PC-3 (cell line): Measurements from ENCODE around the gene GSTO1. TPM values are rescaled to one million over a fixed set of nuclear protein-coding genes. Genes with fewer than 3 reads are reported as not detected.

Source experiments
- ATAC-seq: fragments of 200-7000 bp; cut with Tn5 transposase; 2 replicates; pipeline ENCODE4 v1.9.1; 2020; ENCODE audit warnings: mild to moderate bottlenecking, moderate library complexity
- BruUV-seq: library from RNA; stranded (reverse); fragments of 400-500 nt; replicated peaks from 2 replicates; lab custom pipeline; 2021; lab: Mats Ljungman, UMichigan
- CTCF ChIA-PET: fragments of 300-600 bp; sonication (Branson Sonifier 250); formaldehyde crosslinking; loops from one replicate; lab custom pipeline; 2022; ENCODE audit warnings: antibody characterized with exemption; lab: Charles Lee
- POLR2A ChIA-PET: fragments of 300-600 bp; sonication (Branson Sonifier 250); formaldehyde crosslinking; loops from one replicate; lab custom pipeline; 2022; ENCODE audit warnings: antibody characterized with exemption; ENCODE audit not compliant: unreplicated experiment; lab: Charles Lee
- DNase-seq: peaks from one replicate; pipeline ENCODE4 v3.0.0-alpha.2; 2015
- H2AFZ ChIP-seq: fragments of 300-600 bp; sonication (generic); 2 replicates; pipeline ENCODE4 v1.6.0; 2016; ENCODE audit warnings: antibody characterized with exemption, low read length
- H3F3A ChIP-seq: fragments of 300-600 bp; sonication (generic); one replicate; pipeline ENCODE4 v1.6.0; 2017; ENCODE audit warnings: antibody characterized with exemption, low read length, control low read depth, mild to moderate bottlenecking; ENCODE audit not compliant: unreplicated experiment
- H3K27ac ChIP-seq: fragments of 300-600 bp; sonication (generic); 2 replicates; pipeline ENCODE4 v1.5.1; 2016; ENCODE audit warnings: mild to moderate bottlenecking, low read length
- H3K27me3 ChIP-seq: fragments of 300-600 bp; sonication (generic); 2 replicates; pipeline ENCODE4 v1.6.1; 2016; ENCODE audit warnings: low read length, mixed read lengths
- H3K36me3 ChIP-seq: fragments of 300-600 bp; sonication (generic); 2 replicates; pipeline ENCODE4 v1.6.1; 2016; ENCODE audit warnings: low read depth, mixed run types, low read length, mixed read lengths
- H3K4me1 ChIP-seq: fragments of 300-600 bp; sonication (generic); 2 replicates; pipeline ENCODE4 v1.5.1; 2016; ENCODE audit warnings: low read length; ENCODE audit not compliant: insufficient read depth
- H3K4me2 ChIP-seq: fragments of 300-600 bp; sonication (generic); 2 replicates; pipeline ENCODE4 v1.6.0; 2016; ENCODE audit warnings: low read length
- H3K4me3 ChIP-seq: fragments of 300-600 bp; sonication (generic); 2 replicates; pipeline ENCODE4 v1.5.1; 2016; ENCODE audit warnings: mild to moderate bottlenecking, low read length, mixed read lengths
- H3K79me2 ChIP-seq: fragments of 300-600 bp; sonication (generic); 2 replicates; pipeline ENCODE4 v1.6.1; 2017; ENCODE audit warnings: low read length, mixed read lengths
- H3K9ac ChIP-seq: fragments of 300-600 bp; sonication (generic); 2 replicates; pipeline ENCODE4 v1.6.0; 2016; ENCODE audit warnings: mild to moderate bottlenecking, low read length
- H3K9me2 ChIP-seq: fragments of 300-600 bp; sonication (generic); replicated peaks from 2 replicates; pipeline ENCODE4 v1.6.1; 2016; ENCODE audit warnings: mixed run types, low read length, mixed read lengths
- H3K9me3 ChIP-seq: fragments of 300-600 bp; sonication (generic); 2 replicates; pipeline ENCODE4 v1.6.1; 2016; ENCODE audit warnings: low read length, mixed read lengths
- H4K20me1 ChIP-seq: fragments of 300-600 bp; sonication (generic); 2 replicates; pipeline ENCODE4 v1.6.1; 2016; ENCODE audit warnings: low read length, mixed read lengths
- CTCF ChIP-seq: fragments of 300-600 bp; sonication (generic); conservative IDR thresholded peaks from 2 replicates; pipeline ENCODE4 v1.5.1; 2017; ENCODE audit warnings: antibody characterized with exemption, low read depth, mild to moderate bottlenecking, low read length
- EZH2 ChIP-seq: fragments of 300-600 bp; sonication (generic); IDR thresholded peaks from one replicate; pipeline ENCODE4 v1.6.1; 2017; ENCODE audit warnings: antibody characterized with exemption, mild to moderate bottlenecking, low read length; ENCODE audit not compliant: unreplicated experiment
- EZH2phosphoT487 ChIP-seq: fragments of 300-600 bp; sonication (generic); IDR thresholded peaks from 2 replicates; pipeline ENCODE4 v1.6.1; 2018; ENCODE audit warnings: mild to moderate bottlenecking, antibody characterized with exemption, low read length, borderline replicate concordance
- intact Hi-C: fragments of 100-400 bp; cut with micrococcal nuclease; formaldehyde crosslinking; loops from 2 replicates; pipeline ENCODE4 v1.9.0; 2023
- total RNA-seq: library from RNA; depleted of rRNA; stranded (reverse); fragments of >200 nt; gene quantifications from 2 replicates; pipeline ENCODE4 v1.2.3, GENCODE V29; 2014

The GSTO1 gene
- total RNA-seq, 1 experiment from 2014 or later: 46.0 TPM

- no peak overlapping the region for H3K27ac ChIP-seq
- no TSS peak for BruUV-seq
- intact Hi-C loops: no loop called here
- no peaks in the 10 kb centered on the region for H3K9me3 ChIP-seq
- H3K79me2 ChIP-seq: peaks cover 76% of the 10 kb centered on the region
- POLR2A ChIA-PET: interaction anchor here (0.7 kb wide), 1 partner anchor 242 kb away, joined by 4 read pairs; no protein-coding TSS in a partner anchor
- H3K36me3 ChIP-seq: peaks cover 22% of the 10 kb centered on the region
- no peak for ATAC-seq
- no peak for TF ChIP-seq EZH2phosphoT487
- no peak for TF ChIP-seq CTCF
- TF ChIP-seq EZH2: no peak
- H4K20me1 ChIP-seq: 0 out of 2 replicates have a peak, but pooled peaks cover 4% of the 10 kb centered on the region
- no peak overlapping the region for H3K9ac ChIP-seq
- no peak for DNase-seq
- H3F3A ChIP-seq: peaks cover 5% of the 10 kb centered on the region
- peak overlapping the region; percentile 82 for H3K4me2 ChIP-seq
- H2AFZ ChIP-seq: no peak overlapping the region
- H3K9me2 ChIP-seq: no peaks in the 10 kb centered on the region
- CTCF ChIA-PET: no interaction called here
- H3K4me3 ChIP-seq: no peak overlapping the region
- H3K4me1 ChIP-seq: peaks cover 38% of the 10 kb centered on the region
- no peaks in the 10 kb centered on the region for H3K27me3 ChIP-seq
These were observed 2.5 kb downstream of the GSTO1 start for GRCh38 chr10:104257235-104257634.

DNA sequence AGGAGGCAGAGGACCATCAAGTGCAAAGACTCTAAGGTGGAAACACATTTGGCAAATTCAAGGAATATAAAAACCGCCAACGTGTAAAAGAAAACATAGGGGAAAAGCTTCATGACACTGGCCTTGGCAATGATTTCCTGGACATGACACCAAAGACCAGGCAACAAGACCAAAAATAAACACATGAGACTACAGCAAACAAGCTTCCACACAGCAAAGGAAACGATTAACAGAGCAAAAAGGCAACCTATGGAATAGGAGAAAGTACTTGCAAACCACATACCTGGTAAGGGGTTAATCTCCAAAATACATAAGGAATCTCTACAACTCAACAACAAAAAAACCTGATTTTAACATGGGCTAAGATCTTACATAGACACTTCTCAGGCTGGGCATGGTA lies 3.5 kb downstream of the GSTO1 start:
- H3K27ac ChIP-seq: no peak overlapping the region
- ChIA-PET CTCF (no interaction called here), POLR2A (no interaction called here)
- no peaks in the 10 kb centered on the region for H3K9me2 ChIP-seq
- peaks cover 85% of the 10 kb centered on the region for H3K79me2 ChIP-seq
- DNase-seq: no peak
- no peaks in the 10 kb centered on the region for H3K27me3 ChIP-seq
- H3K9me3 ChIP-seq: no peaks in the 10 kb centered on the region
- no peak overlapping the region for H3K9ac ChIP-seq
- no peak overlapping the region for H3K4me3 ChIP-seq
- peaks cover 5% of the 10 kb centered on the region for H3F3A ChIP-seq
- no peak for ATAC-seq
- no peak overlapping the region for H2AFZ ChIP-seq
- no peak for TF ChIP-seq CTCF
- H4K20me1 ChIP-seq: 0 out of 2 replicates have a peak, but pooled peaks cover 4% of the 10 kb centered on the region
- peaks cover 22% of the 10 kb centered on the region for H3K36me3 ChIP-seq
- BruUV-seq: no TSS peak
- intact Hi-C loops: no loop called here
- no peak overlapping the region for H3K4me2 ChIP-seq
- H3K4me1 ChIP-seq: peaks cover 38% of the 10 kb centered on the region

- no TSS peak for BruUV-seq
- intact Hi-C loops: no loop called here
- Histone ChIP-seq H3F3A (peaks cover 5% of the 10 kb centered on the region), H3K36me3 (peaks cover 27% of the 10 kb centered on the region), H4K20me1 (0 out of 2 replicates have a peak, but pooled peaks cover 4% of the 10 kb centered on the region), H3K79me2 (peaks cover 96% of the 10 kb centered on the region), H3K27me3 (no peaks in the 10 kb centered on the region), H3K9ac (no peak overlapping the region), H2AFZ (no peak overlapping the region), H3K27ac (no peak overlapping the region), H3K4me3 (no peak overlapping the region), H3K4me2 (no peak overlapping the region), H3K4me1 (peaks cover 34% of the 10 kb centered on the region), H3K9me2 (no peaks in the 10 kb centered on the region), H3K9me3 (no peaks in the 10 kb centered on the region)
- POLR2A ChIA-PET: interaction anchor here (0.7 kb wide), 1 partner anchor 914 kb away, joined by 5 read pairs; no protein-coding TSS in a partner anchor
- CTCF ChIA-PET: no interaction called here
- TF ChIP-seq EZH2 (no peak), CTCF (no peak), EZH2phosphoT487 (no peak)
- ATAC-seq (no peak), DNase-seq (no peak)
These were observed 4.8 kb downstream of the GSTO1 start for GRCh38 chr10:104259456-104259855.
